A549 treated with AZD9567 at 1 μM for 4 hours (cell line): ENCODE results near the gene TBC1D3G. TPM values are rescaled to one million over a fixed set of nuclear protein-coding genes. Genes with fewer than 3 reads are reported as not detected.

Source experiments
- total RNA-seq: library from RNA; stranded (reverse); fragments of 200-300 nt; extraction: Qiagen RNA extraction; gene quantifications from 5 replicates; pipeline ENCODE4 v1.2.3, GENCODE V29; 2022; ENCODE audit not compliant: insufficient read depth

TBC1D3G gene
- not detected in 5 replicates for total RNA-seq

GRCh38 chr17:36323584-36323983, at the start of gene TBC1D3G:
Gene TBC1D3G, plus strand, starts transcription at chr17:36323884. Its CDS starts 1,528 bp downstream, at chr17:36325412.

Other genes with a start within 250 kb of the TBC1D3G start
- not detected in 5 replicates for gene CCL3, start 233.7 kb upstream of the TBC1D3G start, total RNA-seq
- gene CCL4, start 220.1 kb upstream of the TBC1D3G start, total RNA-seq: not detected in 5 replicates
- 3.5 to 4.6 TPM (median 3.8 TPM) in 4 of 5 replicates, not detected in the other for gene TBC1D3B, start 147.2 kb upstream of the TBC1D3G start, total RNA-seq
- not detected in 5 replicates for gene CCL3L1, start 127.1 kb upstream of the TBC1D3G start, total RNA-seq
- not detected in 5 replicates for gene CCL4L2, start 112.8 kb upstream of the TBC1D3G start, total RNA-seq
- gene TBC1D3I, start 59.3 kb upstream of the TBC1D3G start, total RNA-seq: 0.10 to 0.60 TPM (median 0.27 TPM) in 4 of 5 replicates, not detected in the other
- not detected in 5 replicates for gene TBC1D3H, start 64.6 kb downstream of the TBC1D3G start, total RNA-seq
- 52.6 to 89.5 TPM (median 86.9 TPM) in 5 replicates for gene ZNHIT3, start 162.8 kb downstream of the TBC1D3G start, total RNA-seq
- 41.0 to 64.2 TPM (median 61.8 TPM) in 5 replicates for gene MYO19, start 211.0 kb downstream of the TBC1D3G start, total RNA-seq
- 23.4 to 25.9 TPM (median 24.7 TPM) in 5 replicates for gene PIGW, start 211.1 kb downstream of the TBC1D3G start, total RNA-seq
- 64.6 to 70.5 TPM (median 69.4 TPM) in 5 replicates for gene GGNBP2, start 221.0 kb downstream of the TBC1D3G start, total RNA-seq